Colonic mucosa (tissue), 4 donors: ENCODE measurements around the gene DPY30. TPM values are rescaled to one million over a fixed set of nuclear protein-coding genes. Genes with fewer than 3 reads are reported as not detected.

ENCODE experiments used
- DNase-seq: peaks from one replicate; pipeline ENCODE4 v3.0.0-alpha.2; 2020
- H3K27ac ChIP-seq: fragments of 200-600 bp; one replicate; pipeline ENCODE4 v1.8.0; 2021
- H3K27me3 ChIP-seq: fragments of 200-600 bp; one replicate; pipeline ENCODE4 v1.8.0; 2021
- H3K36me3 ChIP-seq: fragments of 200-600 bp; one replicate; pipeline ENCODE4 v1.8.0; 2021
- H3K4me1 ChIP-seq: fragments of 200-600 bp; one replicate; pipeline ENCODE4 v1.8.0; 2021; ENCODE audit warnings: mild to moderate bottlenecking
- H3K4me3 ChIP-seq: fragments of 200-600 bp; one replicate; pipeline ENCODE4 v1.8.0; 2021
- H3K9ac ChIP-seq, 2 donors: one replicate each; pipeline ENCODE4 v1.7.0; 2013; ENCODE audit warnings: control low read depth in 2 of 2, low read depth in 2 of 2, low read length in 2 of 2
- H3K9me3 ChIP-seq: fragments of 200-600 bp; one replicate; pipeline ENCODE4 v1.8.0; 2021
- intact Hi-C: fragments of 100-400 bp; cut with DNase I; formaldehyde crosslinking; loops from one replicate; pipeline ENCODE4 v1.14.1; 2022
- total RNA-seq, 2 donors: library from RNA; stranded (reverse); fragmentation: NEBNext Ultra II Directional in 1 of 2; extraction: Animal tissue kit (Norgen Biotek cat#: 25700) in 1 of 2; gene quantifications; one replicate each; pipeline ENCODE4 v1.2.1, GENCODE V29; 2021
- TF ChIP-seq, protein P1 (sequence below): fragments of 200-600 bp; IDR thresholded peaks from one replicate; pipeline ENCODE4 v1.8.0; 2022; ENCODE audit warnings: antibody characterized with exemption, mild to moderate bottlenecking
- donor health status: healthy.
- donor health status: DM: no; HTN: no; CAD: no.
- donor health status: DM: no; HTN: no; CAD: no.

DPY30 gene
- total RNA-seq, 2 donors from 2014 or later: 57.1 to 61.8 TPM

DNA sequence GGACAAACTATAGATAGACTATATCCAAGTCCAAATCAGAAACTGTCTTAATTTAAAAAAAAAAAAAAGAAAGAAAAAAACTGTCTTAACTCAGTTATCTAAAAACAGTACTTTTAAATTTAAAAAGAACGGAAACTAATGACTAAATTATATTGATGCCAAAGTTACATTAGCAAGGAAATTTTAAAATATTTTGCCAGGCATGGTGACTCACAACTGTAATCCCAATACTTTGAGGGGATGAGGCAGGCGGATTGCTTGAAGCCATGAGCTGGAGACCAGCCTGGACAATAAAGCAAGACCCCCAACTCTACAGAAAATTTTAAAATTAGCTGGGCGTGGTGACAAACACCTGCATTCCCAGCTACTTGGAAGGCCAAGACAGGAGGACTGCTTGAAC lies 59.6 kb downstream of the DPY30 start:
- TF ChIP-seq, protein P1, sequence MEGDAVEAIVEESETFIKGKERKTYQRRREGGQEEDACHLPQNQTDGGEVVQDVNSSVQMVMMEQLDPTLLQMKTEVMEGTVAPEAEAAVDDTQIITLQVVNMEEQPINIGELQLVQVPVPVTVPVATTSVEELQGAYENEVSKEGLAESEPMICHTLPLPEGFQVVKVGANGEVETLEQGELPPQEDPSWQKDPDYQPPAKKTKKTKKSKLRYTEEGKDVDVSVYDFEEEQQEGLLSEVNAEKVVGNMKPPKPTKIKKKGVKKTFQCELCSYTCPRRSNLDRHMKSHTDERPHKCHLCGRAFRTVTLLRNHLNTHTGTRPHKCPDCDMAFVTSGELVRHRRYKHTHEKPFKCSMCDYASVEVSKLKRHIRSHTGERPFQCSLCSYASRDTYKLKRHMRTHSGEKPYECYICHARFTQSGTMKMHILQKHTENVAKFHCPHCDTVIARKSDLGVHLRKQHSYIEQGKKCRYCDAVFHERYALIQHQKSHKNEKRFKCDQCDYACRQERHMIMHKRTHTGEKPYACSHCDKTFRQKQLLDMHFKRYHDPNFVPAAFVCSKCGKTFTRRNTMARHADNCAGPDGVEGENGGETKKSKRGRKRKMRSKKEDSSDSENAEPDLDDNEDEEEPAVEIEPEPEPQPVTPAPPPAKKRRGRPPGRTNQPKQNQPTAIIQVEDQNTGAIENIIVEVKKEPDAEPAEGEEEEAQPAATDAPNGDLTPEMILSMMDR: no peak
- intact Hi-C loops: no loop called here

DNA sequence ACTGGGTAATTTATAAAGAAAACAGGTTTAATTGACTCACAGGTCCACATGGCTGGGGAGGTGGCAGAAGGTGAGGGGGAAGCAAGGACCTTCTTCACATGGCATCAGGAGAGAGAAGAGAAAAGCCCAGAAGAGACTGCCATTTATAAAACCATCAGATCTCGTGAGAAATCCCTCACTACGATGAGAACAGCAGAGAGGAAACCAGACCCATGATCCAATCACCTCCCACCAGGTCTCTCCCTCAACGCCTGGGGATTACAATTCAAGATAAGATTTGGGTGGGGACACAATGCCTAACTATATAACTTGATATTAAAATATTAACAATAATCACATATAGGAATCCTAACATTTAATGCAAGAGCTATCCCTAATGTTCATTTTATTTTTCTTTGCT lies 60.6 kb downstream of the DPY30 start:
- DNase-seq: no peak
- no peaks in the 10 kb centered on the region for H3K4me1 ChIP-seq
- H3K27ac ChIP-seq: no peak overlapping the region
- intact Hi-C loops: no loop called here
- H3K9ac ChIP-seq: no peak overlapping the region
- H3K36me3 ChIP-seq: no peaks in the 10 kb centered on the region
- H3K4me3 ChIP-seq: no peak overlapping the region
- H3K27me3 ChIP-seq: no peaks in the 10 kb centered on the region
- TF ChIP-seq, protein P1: no peak
- no peaks in the 10 kb centered on the region for H3K9me3 ChIP-seq

More for the DNA sequence above, 59.6 kb downstream of the DPY30 start:
- Histone ChIP-seq H3K4me3 (no peak overlapping the region), H3K4me1 (no peaks in the 10 kb centered on the region), H3K27me3 (no peaks in the 10 kb centered on the region), H3K36me3 (no peaks in the 10 kb centered on the region), H3K27ac (no peak overlapping the region), H3K9me3 (no peaks in the 10 kb centered on the region), H3K9ac (no peak overlapping the region)
- no peak for DNase-seq

DNA sequence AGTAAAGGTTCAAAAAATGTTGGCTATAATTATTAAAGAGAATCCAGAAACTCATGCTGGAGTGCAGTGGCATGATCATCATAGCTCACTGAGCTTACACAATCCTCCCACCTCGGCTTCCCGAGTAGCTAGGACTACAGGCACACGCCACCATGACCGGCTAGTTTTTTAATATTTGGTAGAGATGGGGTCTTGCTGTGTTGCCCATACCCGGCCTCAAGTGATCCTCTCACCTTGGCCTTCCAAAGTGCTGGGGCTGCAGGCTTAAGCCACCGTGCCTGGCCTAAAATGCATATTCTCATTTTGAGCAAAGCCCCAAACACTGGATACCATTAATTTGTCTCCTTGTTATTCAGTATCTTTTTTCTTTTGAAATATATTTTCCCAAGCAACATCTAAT lies 61.2 kb downstream of the DPY30 start:
- Histone ChIP-seq H3K27ac (no peak overlapping the region), H3K9ac (no peak overlapping the region), H3K4me1 (no peaks in the 10 kb centered on the region), H3K36me3 (no peaks in the 10 kb centered on the region), H3K27me3 (no peaks in the 10 kb centered on the region), H3K9me3 (no peaks in the 10 kb centered on the region), H3K4me3 (no peak overlapping the region)
- intact Hi-C loops: no loop called here
- no peak for DNase-seq
- TF ChIP-seq, protein P1: no peak

Other genes starting within 250 kb of the DPY30 start
- gene MEMO1, start 28.8 kb downstream of the DPY30 start, total RNA-seq: 10 to 100 TPM; 31.5 to 38.8 TPM
- 10 to 100 TPM; 15.9 to 18.6 TPM for gene SPAST, start 23.8 kb upstream of the DPY30 start, total RNA-seq
- 10 to 100 TPM; 17.9 to 23.4 TPM for gene SLC30A6, start 126.1 kb upstream of the DPY30 start, total RNA-seq
- gene NLRC4, start 225.1 kb upstream of the DPY30 start, total RNA-seq: under 1 TPM; 0.22 to 0.74 TPM
- 10 to 100 TPM; 47.3 to 82.8 TPM for gene YIPF4, start 238.1 kb upstream of the DPY30 start, total RNA-seq